ENCODE data around the gene GRAMD2B. TPM values are rescaled to one million over a fixed set of nuclear protein-coding genes. Genes with fewer than 3 reads are reported as not detected.

GRAMD2B gene
- total RNA-seq, 1 donor: 113 TPM

DNA sequence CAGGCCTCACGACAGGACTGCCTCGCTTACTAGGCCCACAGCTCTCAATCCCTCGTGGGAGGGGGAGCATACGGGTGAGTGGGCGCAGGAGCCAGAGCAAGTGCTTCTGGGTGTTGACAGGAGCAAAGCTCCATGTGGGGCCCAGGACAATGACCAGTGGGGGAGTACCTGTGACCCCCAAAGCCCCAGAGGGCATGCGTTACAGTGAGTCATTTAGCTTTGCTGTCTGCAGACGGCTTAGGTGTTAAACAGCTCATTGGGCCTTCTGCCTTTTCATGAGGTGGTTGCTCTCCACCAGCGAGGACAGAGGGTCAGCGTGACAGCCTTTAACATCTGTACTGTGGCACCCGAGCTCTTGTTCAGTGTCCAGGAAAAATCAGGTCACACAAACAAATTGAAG lies 78.2 kb downstream of the GRAMD2B start:
- no peak overlapping the region for H3K4me3 ChIP-seq (ENCODE audit: low read depth, low read length)
- no peak for TF ChIP-seq CTCF (IDR thresholded peaks at IDR 0.05; ENCODE audit: insufficient read depth, low read depth, low read length)
- DNase-seq (ENCODE audit: low read depth): no peak

DNA sequence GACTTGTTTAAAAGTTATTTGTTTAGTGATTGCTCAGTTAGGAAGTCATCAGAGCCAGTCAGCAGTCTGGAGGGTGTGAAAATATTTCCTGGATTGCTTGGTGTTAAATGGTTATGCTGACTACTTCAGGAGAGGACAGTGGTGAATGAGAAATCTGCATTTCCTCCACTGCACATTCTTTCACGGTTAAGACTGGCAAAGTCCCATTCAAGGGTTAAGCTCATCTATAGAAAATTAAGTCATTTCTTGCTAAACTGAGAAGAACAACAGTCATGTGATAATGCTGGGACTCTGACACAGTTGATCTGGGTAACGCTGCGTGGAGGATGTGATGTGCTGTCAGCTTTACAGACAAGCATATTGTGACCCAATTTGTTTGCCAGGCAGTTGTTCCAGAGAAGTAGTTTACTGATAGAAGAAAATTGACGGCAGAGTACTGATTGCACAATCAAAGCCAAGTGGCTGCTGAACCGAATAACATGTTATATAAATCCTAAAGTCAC lies 80.4 kb downstream of the GRAMD2B start:
- no peak overlapping the region for H3K4me3 ChIP-seq (ENCODE audit: low read depth, low read length)
- DNase-seq (ENCODE audit: low read depth): peak; percentile 71
- no peak for TF ChIP-seq CTCF (IDR thresholded peaks at IDR 0.05; ENCODE audit: insufficient read depth, low read depth, low read length)

GRCh38 chr5:126506079-126506478 lies 82.9 kb downstream of the GRAMD2B start:
- TF ChIP-seq CTCF (IDR thresholded peaks at IDR 0.05; ENCODE audit: insufficient read depth, low read depth, low read length): no peak
- H3K4me3 ChIP-seq (ENCODE audit: low read depth, low read length): no peak overlapping the region
- no peak for DNase-seq (ENCODE audit: low read depth)

DNA sequence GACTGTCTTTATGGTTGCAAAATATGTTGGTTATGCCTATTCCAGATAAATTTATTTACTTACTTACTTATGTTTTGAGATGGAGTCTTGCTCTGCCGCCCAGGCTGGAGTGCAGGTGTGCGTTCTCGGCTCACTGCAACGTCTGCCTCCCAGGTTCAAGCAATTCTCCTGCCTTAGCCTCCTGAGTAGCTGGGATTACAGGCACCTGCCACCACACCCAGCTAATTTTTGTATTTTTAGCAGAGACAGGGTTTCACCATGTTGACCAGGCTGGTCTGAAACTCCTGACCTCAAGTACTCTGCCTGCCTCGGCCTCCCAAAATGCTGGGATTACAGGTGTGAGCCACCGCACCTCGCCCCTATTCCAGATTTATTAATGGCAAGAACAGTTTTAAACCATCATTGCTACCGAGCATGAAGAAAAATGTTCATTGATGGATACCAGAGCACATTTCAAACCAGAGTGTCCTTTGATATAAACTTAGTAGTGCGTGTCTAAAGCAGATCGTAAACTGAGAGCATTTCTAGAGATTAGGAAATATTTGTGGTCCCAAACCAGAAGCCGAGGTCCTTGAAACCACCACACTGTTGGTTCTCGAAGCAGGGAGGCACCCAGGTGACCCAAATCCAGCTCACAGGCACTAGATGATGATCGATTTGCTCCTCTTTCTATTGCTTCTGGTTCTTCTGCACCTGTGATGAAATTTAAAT lies 85.2 kb downstream of the GRAMD2B start:
- TF ChIP-seq CTCF (IDR thresholded peaks at IDR 0.05; ENCODE audit: insufficient read depth, low read depth, low read length): no peak
- H3K4me3 ChIP-seq (ENCODE audit: low read depth, low read length): no peak overlapping the region
- DNase-seq (ENCODE audit: low read depth): peak; percentile 48

- H3K4me3 ChIP-seq (ENCODE audit: low read depth, low read length): no peak overlapping the region
- peak; percentile 65 for DNase-seq (ENCODE audit: low read depth)
- no peak for TF ChIP-seq CTCF (IDR thresholded peaks at IDR 0.05; ENCODE audit: insufficient read depth, low read depth, low read length)
Observed at GRCh38 chr5:126508962-126509279, 85.7 kb downstream of the GRAMD2B start.

DNA sequence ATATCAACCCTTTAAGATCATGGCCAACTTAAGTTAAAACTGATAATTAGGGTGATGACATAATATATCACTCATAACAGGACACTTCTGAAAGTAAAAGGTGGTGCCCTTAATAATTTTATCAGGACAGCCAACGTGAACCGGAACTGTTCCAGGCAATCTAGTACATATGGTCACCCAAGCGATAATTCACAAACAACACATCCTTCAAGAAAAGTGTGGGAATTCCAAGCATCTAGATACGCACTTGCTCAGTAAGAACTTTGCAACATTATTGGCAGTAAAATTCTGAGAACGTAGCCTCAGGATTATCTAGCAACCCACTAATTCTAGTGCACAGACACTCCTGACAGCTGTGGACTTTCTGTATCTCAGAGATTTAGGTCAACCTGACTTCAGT lies 86.1 kb downstream of the GRAMD2B start:
- TF ChIP-seq CTCF (IDR thresholded peaks at IDR 0.05; ENCODE audit: insufficient read depth, low read depth, low read length): no peak
- peak; percentile 74 for DNase-seq (ENCODE audit: low read depth)

GRCh38 chr5:126511961-126512360 lies 88.8 kb downstream of the GRAMD2B start:
- no peak for DNase-seq (ENCODE audit: low read depth)
- TF ChIP-seq CTCF (IDR thresholded peaks at IDR 0.05; ENCODE audit: insufficient read depth, low read depth, low read length): no peak
- H3K4me3 ChIP-seq (ENCODE audit: low read depth, low read length): no peak overlapping the region

More for the DNA sequence above, 86.1 kb downstream of the GRAMD2B start:
- no peak overlapping the region for H3K4me3 ChIP-seq (ENCODE audit: low read depth, low read length)

Data from fibroblast of villous mesenchyme (primary cell).